GM23338 (cell line): ENCODE measurements around the gene ADORA2A. TPM values are rescaled to one million over a fixed set of nuclear protein-coding genes. Genes with fewer than 3 reads are reported as not detected.

Experiments
- ATAC-seq: fragments of 200-7000 bp; cut with Tn5 transposase; 3 replicates; pipeline ENCODE4 v1.9.1; 2020
- DNase-seq: peaks from one replicate; pipeline ENCODE4 v3.0.0-alpha.2; 2015; ENCODE audit warnings: low spot score
- H2AFZ ChIP-seq: fragments of 200-600 bp; sonication (generic); 2 replicates; pipeline ENCODE4 v1.8.0; 2016; ENCODE audit warnings: antibody characterized with exemption, mild to moderate bottlenecking, moderate library complexity
- H3F3A ChIP-seq: fragments of 200-600 bp; sonication (generic); replicated peaks from 2 replicates; pipeline ENCODE4 v1.8.0; 2017; ENCODE audit warnings: antibody characterized with exemption, mixed run types, low read depth
- H3K27ac ChIP-seq: fragments of 200-600 bp; sonication (generic); 2 replicates; pipeline ENCODE4 v1.6.1; 2016; ENCODE audit warnings: low read depth
- H3K27me3 ChIP-seq: fragments of 200-600 bp; sonication (generic); 2 replicates; pipeline ENCODE4 v1.8.0; 2016; ENCODE audit warnings: mild to moderate bottlenecking, mixed run types, moderate library complexity; ENCODE audit not compliant: insufficient read depth
- H3K36me3 ChIP-seq: fragments of 200-600 bp; sonication (generic); 2 replicates; pipeline ENCODE4 v1.8.0; 2016; ENCODE audit warnings: mild to moderate bottlenecking; ENCODE audit not compliant: insufficient read depth
- H3K4me1 ChIP-seq: fragments of 200-600 bp; sonication (generic); 2 replicates; pipeline ENCODE4 v1.8.0; 2016; ENCODE audit warnings: mild to moderate bottlenecking, moderate library complexity; ENCODE audit not compliant: insufficient read depth
- H3K4me2 ChIP-seq: fragments of 200-600 bp; sonication (generic); 2 replicates; pipeline ENCODE4 v1.7.1; 2017; ENCODE audit warnings: mixed run types
- H3K4me3 ChIP-seq: fragments of 200-600 bp; sonication (generic); 2 replicates; pipeline ENCODE4 v1.6.1; 2016; ENCODE audit warnings: mixed run types
- H3K79me2 ChIP-seq: fragments of 200-600 bp; sonication (generic); replicated peaks from 2 replicates; pipeline ENCODE4 v1.8.0; 2017; ENCODE audit warnings: mild to moderate bottlenecking; ENCODE audit not compliant: insufficient read depth
- H3K9me2 ChIP-seq: fragments of 200-600 bp; sonication (generic); 2 replicates; pipeline ENCODE4 v1.8.0; 2017; ENCODE audit not compliant: insufficient read depth
- H4K20me1 ChIP-seq: fragments of 200-600 bp; sonication (generic); replicated peaks from 2 replicates; pipeline ENCODE4 v1.8.0; 2017; ENCODE audit warnings: mild to moderate bottlenecking; ENCODE audit not compliant: insufficient read depth
- H3K27ac Mint-ChIP-seq: 2 replicates; pipeline ENCODE4 v1.8.0; 2020; ENCODE audit warnings: inconsistent platforms, mild to moderate bottlenecking, moderate library complexity, mixed read lengths
- H3K27me3 Mint-ChIP-seq: 3 replicates; pipeline ENCODE4 v1.8.0; 2022; ENCODE audit warnings: low read depth, mild to moderate bottlenecking, moderate library complexity, mixed read lengths, inconsistent platforms; ENCODE audit not compliant: insufficient read depth, poor library complexity
- H3K36me3 Mint-ChIP-seq: 3 replicates; pipeline ENCODE4 v1.8.0; 2021; ENCODE audit warnings: low read depth, mild to moderate bottlenecking, inconsistent platforms, moderate library complexity, mixed read lengths
- H3K4me1 Mint-ChIP-seq: 3 replicates; pipeline ENCODE4 v1.8.0; 2020; ENCODE audit warnings: mild to moderate bottlenecking, inconsistent platforms, mixed read lengths
- H3K4me3 Mint-ChIP-seq: 3 replicates; pipeline ENCODE4 v1.8.0; 2021; ENCODE audit warnings: moderate library complexity, mild to moderate bottlenecking, inconsistent platforms, mixed read lengths
- H3K9me3 Mint-ChIP-seq: 3 replicates; pipeline ENCODE4 v1.8.0; 2020; ENCODE audit warnings: moderate library complexity, mild to moderate bottlenecking, inconsistent platforms, mixed read lengths
- CREB1 ChIP-seq: fragments of 250-450 bp; sonication (Bioruptor Pico); IDR thresholded peaks from 2 replicates; pipeline ENCODE4 v1.5.0; 2020; ENCODE audit warnings: low read depth, mild to moderate bottlenecking, moderate library complexity
- CTCF ChIP-seq, 2 experiments: fragments of 200-600 bp in 1 of 2; sonication (generic) in 1 of 2; conservative IDR thresholded peaks; 2 replicates each; pipeline versions ENCODE4 v1.5.1 to v1.6.1; 2016 to 2017; ENCODE audit warnings: antibody characterized with exemption in 2 of 2, low read depth in 2 of 2, mild to moderate bottlenecking in 2 of 2, moderate library complexity in 1 of 2
- ETS1 ChIP-seq: IDR thresholded peaks from 2 replicates; pipeline ENCODE4 v1.6.1; 2016; ENCODE audit warnings: antibody characterized with exemption
- EZH2phosphoT487 ChIP-seq: fragments of 200-600 bp; sonication (generic); IDR thresholded peaks from one replicate; pipeline ENCODE4 v1.8.1; 2018; ENCODE audit warnings: antibody characterized with exemption; ENCODE audit not compliant: unreplicated experiment
- JUNB ChIP-seq: IDR thresholded peaks from one replicate; pipeline ENCODE4 v1.6.1; 2016; ENCODE audit warnings: antibody characterized with exemption; ENCODE audit not compliant: unreplicated experiment
- ZNF331 ChIP-seq: fragments of 250-450 bp; sonication (Bioruptor Pico); IDR thresholded peaks from 2 replicates; pipeline ENCODE4 v1.5.0; 2020; ENCODE audit warnings: low read depth, mild to moderate bottlenecking, moderate library complexity
- ZNF462 ChIP-seq: fragments of 250-450 bp; sonication (Bioruptor Pico); IDR thresholded peaks from 2 replicates; pipeline ENCODE4 v1.5.0; 2020; ENCODE audit warnings: mild to moderate bottlenecking, moderate library complexity
- polyA plus RNA-seq: library from polyadenylated mRNA; unstranded; fragments of >200 nt; fragmentation: Nextera tagmentation; extraction: Ambion mirVana; gene quantifications from 2 replicates; pipeline ENCODE4 v1.2.1, GENCODE V29; 2016
- total RNA-seq: library from RNA; depleted of rRNA; stranded (reverse); fragments of >200 nt; shearing (Covaris generic); gene quantifications from 2 replicates; pipeline ENCODE4 v1.2.3, GENCODE V29; 2014

ADORA2A gene
- total and polyA plus RNA-seq, 2 experiments from 2014 or later: 4.1 to 13.5 TPM

- no peaks in the 10 kb centered on the region for H3F3A ChIP-seq
- peak; percentile 43 for ATAC-seq
- Mint-ChIP-seq H3K4me1 (peaks cover 20% of the 10 kb centered on the region), H3K27ac (peak overlapping the region; percentile 92), H3K4me3 (no peak overlapping the region; the same call in 2 of the 3 replicates), H3K36me3 (peaks cover 24% of the 10 kb centered on the region), H3K27me3 (peaks cover 22% of the 10 kb centered on the region), H3K9me3 (no peaks in the 10 kb centered on the region)
- H3K79me2 ChIP-seq: no peaks in the 10 kb centered on the region
- no peak overlapping the region for H3K4me3 ChIP-seq
- peaks cover 3% of the 10 kb centered on the region for H4K20me1 ChIP-seq
- H3K27me3 ChIP-seq: no peaks in the 10 kb centered on the region
- no peaks in the 10 kb centered on the region for H3K9me2 ChIP-seq
- no peak overlapping the region for H2AFZ ChIP-seq
- DNase-seq: peak; percentile 23
- H3K27ac ChIP-seq: 0 out of 2 replicates have a peak overlapping the region, but pooled peaks have one; percentile 21
- no peaks in the 10 kb centered on the region for H3K36me3 ChIP-seq
- 0 out of 2 replicates have a peak, but pooled peaks cover 9% of the 10 kb centered on the region for H3K4me1 ChIP-seq
- no peak for TF ChIP-seq CTCF (conservative IDR thresholded peaks at IDR 0.05; ENCODE audit: low read depth in 2 of 2)
- TF ChIP-seq CREB1 (CRISPR knock-in tag): no peak
- no peak for TF ChIP-seq ZNF331 (CRISPR knock-in tag)
- TF ChIP-seq ZNF462 (CRISPR knock-in tag): no peak
- no peak for TF ChIP-seq ETS1
- TF ChIP-seq EZH2phosphoT487: no peak
- TF ChIP-seq JUNB: no peak
- no peak overlapping the region for H3K4me2 ChIP-seq
Measured at GRCh38 chr22:24407278-24407665, 20.1 kb upstream of the ADORA2A start.
